NCI-H1092 treated with DMSO at 0.1 percent for 48 hours (cell line): ENCODE results near the gene CDIPT.
"Not testable (repeated sequence)": the region's sequence is repeated elsewhere in the genome, so short reads cannot be mapped to it uniquely, and the experiment has no call there.

ENCODE experiments used
- DNase-seq: peaks from one replicate; lab custom pipeline; 2025; lab: John Stamatoyannopoulos, UW

Gene CDIPT

GRCh38 chr16:29862884-29863668 lies at the start of gene CDIPT:
Gene CDIPT (minus strand): TSS chr16:29863226. CDS start chr16:29862857, 369 bp downstream.
- DNase-seq = peak; percentile 98

GRCh38 chr16:29912087-29912486 lies 49.1 kb upstream of the CDIPT start:
- no peak for DNase-seq

- no peak for DNase-seq
These were observed 48.6 kb upstream of the CDIPT start for GRCh38 chr16:29911676-29912010.

- no peak for DNase-seq
These were observed 48.0 kb upstream of the CDIPT start for GRCh38 chr16:29910819-29911675.

- not testable (repeated sequence) for DNase-seq
These were observed 46.8 kb upstream of the CDIPT start for GRCh38 chr16:29909851-29910250.

- DNase-seq = no peak
These were observed 46.4 kb upstream of the CDIPT start for GRCh38 chr16:29909391-29909790.

GRCh38 chr16:29908719-29909220 lies 45.7 kb upstream of the CDIPT start:
- DNase-seq = no peak

- no peak for DNase-seq
These were observed 44.9 kb upstream of the CDIPT start for GRCh38 chr16:29907973-29908372.

- no peak for DNase-seq
These were observed 43.7 kb upstream of the CDIPT start for GRCh38 chr16:29906520-29907244.

- DNase-seq = no peak
These were observed 42.6 kb upstream of the CDIPT start for GRCh38 chr16:29905668-29906067.

GRCh38 chr16:29904947-29905346 lies 41.9 kb upstream of the CDIPT start:
- no peak for DNase-seq

- DNase-seq = no peak
These were observed 40.6 kb upstream of the CDIPT start for GRCh38 chr16:29903590-29903989.

GRCh38 chr16:29901607-29901945 lies 38.5 kb upstream of the CDIPT start:
- no peak for DNase-seq

- DNase-seq = no peak
These were observed 38.0 kb upstream of the CDIPT start for GRCh38 chr16:29900888-29901606.

GRCh38 chr16:29900102-29900887 lies 37.3 kb upstream of the CDIPT start, which contains the start of gene ASPHD1:
Gene ASPHD1 (plus strand): TSS chr16:29900488. CDS start chr16:29900972, 484 bp downstream.
- DNase-seq = peak; percentile 71

GRCh38 chr16:29899516-29900101 lies 36.6 kb upstream of the CDIPT start, which contains the start of gene SEZ6L2:
Gene SEZ6L2 (minus strand): TSS chr16:29899550. CDS start chr16:29899019, 531 bp downstream.
- DNase-seq = peak; percentile 96

- DNase-seq = peak; percentile 83
These were observed 35.9 kb upstream of the CDIPT start for GRCh38 chr16:29898804-29899515.

GRCh38 chr16:29898135-29898803 lies 35.2 kb upstream of the CDIPT start:
- DNase-seq = no peak

GRCh38 chr16:29897333-29897732 lies 34.3 kb upstream of the CDIPT start:
- no peak for DNase-seq
